ENCODE data around the gene PSENEN.
A peak's percentile ranks its signal among the peaks of the same experiment; 100 is the strongest.

Gene PSENEN

GRCh38 chr19:35745328-35746086 lies at the start of gene PSENEN, which contains the start of gene U2AF1L4:
PSENEN (plus strand) TSS chr19:35745651; CDS start chr19:35745931, 280 bp downstream.
U2AF1L4 (minus strand) TSS chr19:35745418; CDS start chr19:35745391, 27 bp downstream.
- peak; percentile 99 to 100 for DNase-seq

- DNase-seq, result no peak
These were observed 49.5 kb upstream of the PSENEN start for GRCh38 chr19:35695895-35696422.

- DNase-seq, result no peak
These were observed 48.6 kb upstream of the PSENEN start for GRCh38 chr19:35696835-35697234.

- peak; percentile 99 to 100 for DNase-seq
These were observed 43.0 kb upstream of the PSENEN start for GRCh38 chr19:35702223-35703012.

- peak in 1 of 2 experiments; percentile 22 for DNase-seq
These were observed 42.1 kb upstream of the PSENEN start for GRCh38 chr19:35703343-35703742.

- no peak for DNase-seq
These were observed 41.2 kb upstream of the PSENEN start, which contains the start of gene ZBTB32 for GRCh38 chr19:35704218-35704617. ZBTB32 (plus strand) TSS chr19:35704558; CDS start chr19:35714627, 10,069 bp downstream.

- no peak for DNase-seq
These were observed 37.1 kb upstream of the PSENEN start for GRCh38 chr19:35708391-35708790.

GRCh38 chr19:35710784-35711723 lies 34.4 kb upstream of the PSENEN start:
- DNase-seq, result peak in 1 of 2 experiments; percentile 39

- no peak for DNase-seq
These were observed 32.6 kb upstream of the PSENEN start for GRCh38 chr19:35712567-35713505.

GRCh38 chr19:35713506-35713850 lies 32.0 kb upstream of the PSENEN start:
- no peak for DNase-seq

- no peak for DNase-seq
These were observed 31.5 kb upstream of the PSENEN start for GRCh38 chr19:35713904-35714495.

- DNase-seq, result no peak
These were observed 30.7 kb upstream of the PSENEN start for GRCh38 chr19:35714601-35715354.

GRCh38 chr19:35715355-35715809 lies 30.1 kb upstream of the PSENEN start:
- DNase-seq, result no peak

GRCh38 chr19:35715981-35716800 lies 29.3 kb upstream of the PSENEN start:
- peak in 1 of 2 experiments; percentile 69 for DNase-seq

GRCh38 chr19:35716801-35717664 lies 28.4 kb upstream of the PSENEN start:
- peak; percentile 98 for DNase-seq

GRCh38 chr19:35717665-35718344 lies 27.6 kb upstream of the PSENEN start, which contains the start of gene KMT2B:
KMT2B (plus strand) TSS chr19:35718003; CDS start chr19:35718019, 16 bp downstream.
- no peak for DNase-seq
